GM19099 (cell line): Measurements from ENCODE around the gene NDOR1.

Experiments used
- POLR2A ChIP-seq: IDR thresholded peaks from 3 replicates; pipeline ENCODE4 v1.6.1; 2011; ENCODE audit warnings: low read depth; ENCODE audit not compliant: insufficient read length; ENCODE audit errors: extremely low read depth

Gene NDOR1

GRCh38 chr9:137256362-137256761, 50.9 kb downstream of the NDOR1 start:
- no peak for TF ChIP-seq POLR2A

- TF ChIP-seq POLR2A = no peak
Measured at GRCh38 chr9:137256856-137257255, 51.4 kb downstream of the NDOR1 start.

- no peak for TF ChIP-seq POLR2A
Measured at GRCh38 chr9:137262909-137263285, 57.4 kb downstream of the NDOR1 start.

GRCh38 chr9:137263506-137263905, 58.0 kb downstream of the NDOR1 start:
- no peak for TF ChIP-seq POLR2A

GRCh38 chr9:137264067-137264466, 58.6 kb downstream of the NDOR1 start:
- TF ChIP-seq POLR2A = no peak

- no peak for TF ChIP-seq POLR2A
Measured at GRCh38 chr9:137265496-137266161, 60.1 kb downstream of the NDOR1 start.

GRCh38 chr9:137266162-137266527, 60.6 kb downstream of the NDOR1 start:
- TF ChIP-seq POLR2A = no peak
